Esophagus muscularis mucosa (tissue), 3 donors: Measurements from ENCODE around the gene TNRC6C.

ENCODE experiments used
- CTCF ChIP-seq, 3 experiments: fragments of 200-600 bp in 2 of 3; fragments of 450-650 bp in 1 of 3; sonication (generic) in 2 of 3; IDR thresholded peaks; one replicate each; pipeline ENCODE4 v1.5.1; 2017 to 2019; ENCODE audit warnings: antibody characterized with exemption in 3 of 3, mild to moderate bottlenecking in 2 of 3, moderate library complexity in 1 of 3
- POLR2A ChIP-seq: fragments of 450-650 bp; IDR thresholded peaks from one replicate; pipeline ENCODE4 v1.6.1; 2017; ENCODE audit warnings: antibody characterized with exemption, moderate library complexity, mild to moderate bottlenecking, low read depth
- POLR2AphosphoS5 ChIP-seq, 2 donors: sonication (generic); formaldehyde crosslinking; IDR thresholded peaks; one replicate each; pipeline ENCODE4 v1.6.1; 2017; ENCODE audit warnings: antibody characterized with exemption in 2 of 2

GRCh38 chr17:77957857-77958715 lies at the start of gene TNRC6C:
- TF ChIP-seq CTCF (IDR thresholded peaks at IDR 0.05): peak in 1 of 3 experiments; percentile 7
- TF ChIP-seq POLR2A: peak; percentile 100
- TF ChIP-seq POLR2AphosphoS5 (IDR thresholded peaks at IDR 0.05): peak; percentile 100
